GM19193 (cell line): ENCODE results near the gene CEP70.

Experiments
- POLR2A ChIP-seq: IDR thresholded peaks from 4 replicates; pipeline ENCODE4 v1.6.1; 2011; ENCODE audit not compliant: insufficient read depth, insufficient read length; ENCODE audit errors: extremely low read depth

Gene CEP70

GRCh38 chr3:138542977-138543376 lies 51.1 kb downstream of the CEP70 start:
- no peak for TF ChIP-seq POLR2A

- no peak for TF ChIP-seq POLR2A
Observed at GRCh38 chr3:138539352-138539751, 54.7 kb downstream of the CEP70 start.

GRCh38 chr3:138513090-138513843 lies 80.8 kb downstream of the CEP70 start:
- no peak for TF ChIP-seq POLR2A

GRCh38 chr3:138511945-138512344 lies 82.1 kb downstream of the CEP70 start:
- TF ChIP-seq POLR2A, result no peak

- no peak for TF ChIP-seq POLR2A
Observed at GRCh38 chr3:138509586-138509985, 84.5 kb downstream of the CEP70 start.

- TF ChIP-seq POLR2A, result no peak
Observed at GRCh38 chr3:138507524-138507923, 86.5 kb downstream of the CEP70 start.

- TF ChIP-seq POLR2A, result no peak
Observed at GRCh38 chr3:138498991-138499390, 95.1 kb downstream of the CEP70 start.

GRCh38 chr3:138497851-138498250 lies 96.2 kb downstream of the CEP70 start:
- no peak for TF ChIP-seq POLR2A

GRCh38 chr3:138497021-138497420 lies 97.0 kb downstream of the CEP70 start:
- TF ChIP-seq POLR2A, result no peak

GRCh38 chr3:138496436-138496835 lies 97.6 kb downstream of the CEP70 start:
- TF ChIP-seq POLR2A, result no peak

- TF ChIP-seq POLR2A, result no peak
Observed at GRCh38 chr3:138494607-138494929, 99.5 kb downstream of the CEP70 start.

- no peak for TF ChIP-seq POLR2A
Observed at GRCh38 chr3:138493804-138494606, 100.1 kb downstream of the CEP70 start.

GRCh38 chr3:138492980-138493675 lies 100.9 kb downstream of the CEP70 start:
- TF ChIP-seq POLR2A, result no peak

- no peak for TF ChIP-seq POLR2A
Observed at GRCh38 chr3:138491971-138492370, 102.1 kb downstream of the CEP70 start.

GRCh38 chr3:138479438-138479863 lies 114.6 kb downstream of the CEP70 start:
- no peak for TF ChIP-seq POLR2A
